K562 (cell line): ENCODE measurements around the gene SLC4A2. TPM values are rescaled to one million over a fixed set of nuclear protein-coding genes. Genes with fewer than 3 reads are reported as not detected.

Source experiments
- CEBPB ChIP-seq: fragments of 450-650 bp; IDR thresholded peaks from 2 replicates; pipeline ENCODE4 v1.6.1; 2016; ENCODE audit warnings: missing genetic modification characterization, missing compliant biosample characterization
- CTCF ChIP-seq, 3 experiments: IDR thresholded peaks in 2 of 3; conservative IDR thresholded peaks in 1 of 3; 2 replicates each; pipeline ENCODE4 v1.5.1; 2011 to 2012; ENCODE audit warnings: low read length in 3 of 3, mild to moderate bottlenecking in 3 of 3, control low read depth in 2 of 3, improper control_type of control experiment in 1 of 3, inconsistent platforms in 1 of 3, low read depth in 1 of 3, mixed read lengths in 1 of 3, moderate library complexity in 1 of 3; ENCODE audit not compliant: insufficient read depth in 2 of 3
- FOXJ2 ChIP-seq: fragments of 200-800 bp; sonication (Bioruptor generic); IDR thresholded peaks from 2 replicates; pipeline ENCODE4 v1.6.1; 2016; ENCODE audit warnings: missing genetic modification characterization, missing compliant biosample characterization
- FOXK2 ChIP-seq, 2 experiments: fragments of 450-650 bp; IDR thresholded peaks in 1 of 2; conservative IDR thresholded peaks in 1 of 2; 2 replicates each; pipeline ENCODE4 v1.6.1; 2016; ENCODE audit warnings: low read depth in 2 of 2, mild to moderate bottlenecking in 1 of 2
- GTF2B ChIP-seq: IDR thresholded peaks from 2 replicates; pipeline ENCODE4 v1.6.1; 2011; ENCODE audit not compliant: insufficient read length; ENCODE audit errors: extremely low read depth
- ID3 ChIP-seq, 2 experiments: fragments of 250-450 bp in 1 of 2; fragments of 450-650 bp in 1 of 2; sonication (Bioruptor Pico) in 1 of 2; IDR thresholded peaks; 2 replicates each; pipeline versions ENCODE4 v1.6.1 to v1.8.0; 2016 to 2021; ENCODE audit warnings: mild to moderate bottlenecking in 2 of 2, moderate library complexity in 2 of 2, missing compliant biosample characterization in 1 of 2, missing genetic modification characterization in 1 of 2
- KAT7 ChIP-seq: sonication (generic); formaldehyde crosslinking; IDR thresholded peaks from 2 replicates; pipeline ENCODE4 v1.8.0; 2022; ENCODE audit warnings: missing genetic modification reagents, mild to moderate bottlenecking, borderline replicate concordance
- NCOA1 ChIP-seq: fragments of 450-650 bp; IDR thresholded peaks from 2 replicates; pipeline ENCODE4 v1.6.1; 2016; ENCODE audit warnings: low read depth
- RBM15 ChIP-seq: fragments of 200-400 bp; formaldehyde crosslinking; IDR thresholded peaks from 2 replicates; pipeline ENCODE4 v1.6.1; 2018; ENCODE audit warnings: mild to moderate bottlenecking, low read length, moderate library complexity; ENCODE audit not compliant: insufficient read depth
- RUNX1 ChIP-seq: sonication (generic); IDR thresholded peaks from 2 replicates; pipeline ENCODE4 v1.6.1; 2016; ENCODE audit warnings: antibody characterized with exemption, low read depth
- TAF1 ChIP-seq: IDR thresholded peaks from 2 replicates; pipeline ENCODE4 v1.6.1; 2011; ENCODE audit warnings: mild to moderate bottlenecking, low read length, moderate library complexity; ENCODE audit not compliant: insufficient read depth, control insufficient read depth, severe bottlenecking; ENCODE audit errors: extremely low read depth
- XRCC3 ChIP-seq: fragments of 450-650 bp; IDR thresholded peaks from 2 replicates; pipeline ENCODE4 v1.6.1; 2017; ENCODE audit warnings: mild to moderate bottlenecking, moderate library complexity
- ZNF124 ChIP-seq: sonication (generic); formaldehyde crosslinking; IDR thresholded peaks from 2 replicates; pipeline ENCODE4 v1.8.1; 2022; ENCODE audit warnings: missing genetic modification reagents
- ZNF140 ChIP-seq: fragments of 250-450 bp; sonication (Bioruptor Pico); IDR thresholded peaks from 2 replicates; pipeline ENCODE4 v1.8.0; 2021; ENCODE audit warnings: moderate library complexity, mild to moderate bottlenecking, inconsistent platforms
- ZNF224 ChIP-seq: sonication (generic); formaldehyde crosslinking; IDR thresholded peaks from 2 replicates; pipeline ENCODE4 v1.8.0; 2022; ENCODE audit warnings: mild to moderate bottlenecking, missing genetic modification reagents
- ZNF449 ChIP-seq: fragments of 250-450 bp; sonication (Bioruptor Pico); IDR thresholded peaks from 2 replicates; pipeline ENCODE4 v1.8.0; 2022; ENCODE audit warnings: moderate library complexity, mild to moderate bottlenecking, inconsistent platforms
- ZNF583 ChIP-seq: fragments of 250-450 bp; sonication (Bioruptor Pico); IDR thresholded peaks from 2 replicates; pipeline ENCODE4 v1.4.0; 2020
- polyA plus RNA-seq, 8 experiments: library from polyadenylated mRNA; depleted of rRNA in 4 of 8; stranded (reverse) in 5 of 8; unstranded in 3 of 8; fragments of >200 nt; fragmentation: Nextera tagmentation in 2 of 8; fragmentation: Illumina TruSeq in 1 of 8; extraction: Ambion mirVana in 2 of 8; extraction: Trizol in 1 of 8; gene quantifications; 2 replicates each; pipeline versions ENCODE4 v1.2.1 to v1.2.3, GENCODE V29; 2011 to 2014; ENCODE audit warnings: inconsistent platforms in 1 of 8, missing spikeins in 1 of 8
- total RNA-seq, 7 experiments: library from RNA; depleted of rRNA in 6 of 7; stranded (reverse); fragments of >200 nt in 6 of 7; fragmentation: Illumina TruSeq in 2 of 7; extraction: Trizol in 2 of 7; gene quantifications; 2 replicates each; pipeline versions ENCODE4 v1.2.1 to v1.2.3, GENCODE V29; 2011 to 2021; ENCODE audit warnings: low replicate concordance in 1 of 7
- TF ChIP-seq, protein P1 (sequence below): sonication (generic); formaldehyde crosslinking; IDR thresholded peaks from 2 replicates; pipeline ENCODE4 v1.8.0; 2023; ENCODE audit warnings: mild to moderate bottlenecking, missing genetic modification reagents
- TF ChIP-seq, protein P2 (sequence below): fragments of 450-650 bp; IDR thresholded peaks from 2 replicates; pipeline ENCODE4 v1.6.1; 2016

Gene SLC4A2
- total and polyA plus RNA-seq, 9 of the 15 experiments (the other 6 are each of a cell fraction or from before 2014, with no cell fraction given): 11.4 to 375 (median 130) TPM

- TF ChIP-seq ZNF140 (CRISPR knock-in tag) (no peak), FOXJ2 (tag) (no peak), ID3 (CRISPR knock-in tag; IDR thresholded peaks at IDR 0.05) (no peak), ID3 (tag; IDR thresholded peaks at IDR 0.05) (peak; percentile 39; the same call in 1 of the 2 replicates), CEBPB (no peak), RUNX1 (no peak; the same call in 1 of the 2 replicates), TAF1 (peak; percentile 59), ZNF449 (CRISPR knock-in tag) (0 out of 2 replicates have a peak, but pooled peaks have one; percentile 23), ZNF583 (0 out of 2 replicates have a peak, but pooled peaks have one; percentile 27), ZNF224 (CRISPR knock-in tag) (no peak), ZNF124 (no peak), XRCC3 (no peak), KAT7 (peak; percentile 82; the same call in 1 of the 2 replicates), NCOA1 (no peak; the same call in 1 of the 2 replicates), CTCF (IDR thresholded peaks at IDR 0.05 in 2 of 3, conservative IDR thresholded peaks at IDR 0.05 in 1 of 3; ENCODE audit: insufficient read depth in 2 of 3, low read depth in 1 of 3, low read length in 3 of 3) (0 out of 6 replicates have a peak, but pooled peaks of 1 of the 3 experiments have one; percentile 20), FOXK2 (conservative IDR thresholded peaks at IDR 0.05 in 1 of 2, IDR thresholded peaks at IDR 0.05 in 1 of 2; ENCODE audit: low read depth in 2 of 2) (no peak), GTF2B (no peak), RBM15 (no peak)
- TF ChIP-seq, protein P1, sequence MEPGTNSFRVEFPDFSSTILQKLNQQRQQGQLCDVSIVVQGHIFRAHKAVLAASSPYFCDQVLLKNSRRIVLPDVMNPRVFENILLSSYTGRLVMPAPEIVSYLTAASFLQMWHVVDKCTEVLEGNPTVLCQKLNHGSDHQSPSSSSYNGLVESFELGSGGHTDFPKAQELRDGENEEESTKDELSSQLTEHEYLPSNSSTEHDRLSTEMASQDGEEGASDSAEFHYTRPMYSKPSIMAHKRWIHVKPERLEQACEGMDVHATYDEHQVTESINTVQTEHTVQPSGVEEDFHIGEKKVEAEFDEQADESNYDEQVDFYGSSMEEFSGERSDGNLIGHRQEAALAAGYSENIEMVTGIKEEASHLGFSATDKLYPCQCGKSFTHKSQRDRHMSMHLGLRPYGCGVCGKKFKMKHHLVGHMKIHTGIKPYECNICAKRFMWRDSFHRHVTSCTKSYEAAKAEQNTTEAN (CRISPR knock-in tag): no peak
- TF ChIP-seq, protein P2, sequence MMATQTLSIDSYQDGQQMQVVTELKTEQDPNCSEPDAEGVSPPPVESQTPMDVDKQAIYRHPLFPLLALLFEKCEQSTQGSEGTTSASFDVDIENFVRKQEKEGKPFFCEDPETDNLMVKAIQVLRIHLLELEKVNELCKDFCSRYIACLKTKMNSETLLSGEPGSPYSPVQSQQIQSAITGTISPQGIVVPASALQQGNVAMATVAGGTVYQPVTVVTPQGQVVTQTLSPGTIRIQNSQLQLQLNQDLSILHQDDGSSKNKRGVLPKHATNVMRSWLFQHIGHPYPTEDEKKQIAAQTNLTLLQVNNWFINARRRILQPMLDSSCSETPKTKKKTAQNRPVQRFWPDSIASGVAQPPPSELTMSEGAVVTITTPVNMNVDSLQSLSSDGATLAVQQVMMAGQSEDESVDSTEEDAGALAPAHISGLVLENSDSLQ: peak; percentile 42; the same call in 1 of the 2 replicates
Observed at GRCh38 chr7:151010307-151011096, 48.9 kb upstream of the SLC4A2 start (continued).
